ENCODE data around the gene ZNF17. TPM values are rescaled to one million over a fixed set of nuclear protein-coding genes. Genes with fewer than 3 reads are reported as not detected.

The ZNF17 gene
- total RNA-seq, result 8.3 and 14.0 TPM in 2 replicates

DNA sequence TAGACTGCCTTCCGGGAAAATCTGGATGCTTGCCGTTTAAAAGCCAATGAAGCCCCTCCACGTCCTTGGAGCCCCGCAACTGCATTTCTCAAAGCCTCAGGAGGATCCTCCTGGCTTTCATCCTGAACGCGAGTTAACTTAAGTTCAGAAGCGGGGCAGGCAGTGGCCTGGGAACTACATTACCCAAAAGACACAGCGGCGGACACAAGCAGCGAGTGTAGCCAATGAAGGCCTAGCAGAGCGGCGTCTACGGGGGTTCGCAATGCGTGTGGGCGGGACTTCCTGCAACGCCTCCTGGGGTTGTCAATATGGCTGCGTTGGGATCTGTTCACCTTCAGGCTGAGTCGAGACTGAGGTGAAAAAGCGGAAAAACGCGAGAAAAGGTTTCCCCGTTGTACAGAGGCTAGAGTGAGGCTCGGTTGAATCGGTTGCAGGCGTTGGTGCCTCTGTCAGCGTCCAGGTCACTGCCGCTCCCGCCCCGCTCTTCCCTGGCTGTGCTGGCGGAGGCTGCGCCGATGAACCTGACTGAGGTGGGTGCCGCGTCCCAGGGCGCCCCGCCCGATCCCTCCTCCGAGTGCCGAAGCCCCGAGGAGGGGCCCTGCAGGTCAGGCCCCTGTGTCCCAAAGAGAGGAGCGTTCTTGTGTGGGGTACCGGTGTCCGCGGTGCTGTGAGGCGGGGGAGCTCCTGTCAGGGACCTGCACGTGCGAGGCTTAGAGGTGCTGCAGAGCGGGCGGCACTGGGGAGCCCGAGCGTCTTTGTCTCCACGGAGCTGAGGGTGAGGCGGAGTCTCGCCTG lies at the start of gene ZNF17:
Gene ZNF17 (plus strand): TSS at position 285 of the 795 bp plus-strand sequence. CDS start 2,455 bp downstream, outside the sequence.

DNA sequence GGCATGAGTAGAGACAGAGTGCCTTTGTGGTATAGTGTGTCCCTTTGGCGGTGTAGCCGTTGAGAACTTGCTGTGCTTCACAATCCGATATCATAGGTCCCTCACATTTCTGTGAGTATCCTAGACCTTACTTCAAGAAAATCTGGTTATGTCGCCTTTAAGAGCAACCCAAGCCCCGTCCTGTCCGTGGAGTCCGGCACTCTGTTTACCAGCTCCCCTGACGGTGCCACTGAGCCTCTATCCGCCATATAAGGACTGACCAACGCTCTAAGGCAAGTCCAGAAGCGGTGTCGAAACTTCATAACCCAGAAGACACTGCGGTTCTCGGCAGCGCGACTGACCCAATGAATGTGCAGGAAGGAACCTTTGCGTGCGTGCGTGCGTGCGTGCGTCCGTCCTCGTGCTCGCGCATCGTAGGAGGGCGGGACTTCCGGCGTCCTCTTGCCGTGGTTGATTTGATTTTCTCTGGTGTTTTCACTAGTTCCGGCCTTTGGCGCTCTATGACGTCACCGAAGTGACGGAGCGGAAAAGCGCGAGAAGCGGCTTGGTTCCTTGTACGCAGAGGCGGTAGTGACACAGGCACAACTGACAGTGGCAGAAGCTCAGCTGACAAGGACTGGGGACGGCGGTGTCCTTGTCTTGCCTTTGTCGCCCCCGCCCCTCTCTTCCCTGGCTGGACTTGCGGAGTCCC lies 47.8 kb upstream of the ZNF17 start, which contains the start of the genes TRAPPC2B and ZNF547:
Gene TRAPPC2B (plus strand): TSS at position 555 of the 691 bp plus-strand sequence. CDS start 1,283 bp downstream, outside the sequence.
Gene ZNF547 (plus strand): TSS at position 555 of the 691 bp plus-strand sequence. CDS start 5,005 bp downstream, outside the sequence.

GRCh38 chr19:57389730-57390598 lies 21.0 kb upstream of the ZNF17 start, which contains the start of gene ZNF548:
Gene ZNF548, plus strand, starts transcription at chr19:57389854. Its CDS starts 246 bp downstream, at chr19:57390100.

GRCh38 chr19:57435062-57435978 lies 24.4 kb downstream of the ZNF17 start, which contains the start of gene ZNF749:
Gene ZNF749, plus strand, starts transcription at chr19:57435325. Its CDS starts 254 bp downstream, at chr19:57435579.

Small RNA genes lying within 50 kb of the gene (small RNA-seq; reads per million reads assigned to genes)
- not detected for gene VN1R107P (ENCODE audit: low replicate concordance)

Other genes with a start within 250 kb of the ZNF17 start
- not detected in 2 replicates for gene DUXA, start 243.7 kb upstream of the ZNF17 start, total RNA-seq
- gene ZNF264, start 219.7 kb upstream of the ZNF17 start, total RNA-seq, result 22.8 and 31.9 TPM in 2 replicates
- gene AURKC, start 180.1 kb upstream of the ZNF17 start, total RNA-seq, result 0.22 and 1.0 TPM in 2 replicates
- gene ZNF805, start 170.5 kb upstream of the ZNF17 start, total RNA-seq, result 32.5 and 36.5 TPM in 2 replicates
- gene ZNF460, start 130.7 kb upstream of the ZNF17 start, total RNA-seq, result 96.5 and 103 TPM in 2 replicates
- 11.6 and 11.7 TPM in 2 replicates for gene ZNF543, start 90.7 kb upstream of the ZNF17 start, total RNA-seq
- 7.9 and 10.9 TPM in 2 replicates for gene ZNF304, start 59.9 kb upstream of the ZNF17 start, total RNA-seq
- gene TRAPPC2B, start 47.6 kb upstream of the ZNF17 start, total RNA-seq, result 10.2 and 11.2 TPM in 2 replicates
- gene ZNF547, start 47.6 kb upstream of the ZNF17 start, total RNA-seq, result 3.6 and 5.3 TPM in 2 replicates
- 16.6 and 19.7 TPM in 2 replicates for gene ZNF548, start 21.3 kb upstream of the ZNF17 start, total RNA-seq
- 7.4 and 12.5 TPM in 2 replicates for gene ZNF749, start 24.2 kb downstream of the ZNF17 start, total RNA-seq
- gene VN1R1, start 46.0 kb downstream of the ZNF17 start, total RNA-seq, result 0.22 and 0.86 TPM in 2 replicates
- 13.1 and 16.8 TPM in 2 replicates for gene ZNF772, start 66.4 kb downstream of the ZNF17 start, total RNA-seq
- 7.9 and 13.0 TPM in 2 replicates for gene ZNF419, start 76.6 kb downstream of the ZNF17 start, total RNA-seq
- 15.2 and 32.8 TPM in 2 replicates for gene ZNF773, start 88.8 kb downstream of the ZNF17 start, total RNA-seq
- 3.9 and 6.9 TPM in 2 replicates for gene ZNF549, start 116.2 kb downstream of the ZNF17 start, total RNA-seq
- 8.4 and 9.6 TPM in 2 replicates for gene ZNF550, start 148.7 kb downstream of the ZNF17 start, total RNA-seq
- 6.3 and 8.6 TPM in 2 replicates for gene ZNF416, start 167.8 kb downstream of the ZNF17 start, total RNA-seq
- 3.5 and 15.3 TPM in 2 replicates for gene ZIK1, start 173.0 kb downstream of the ZNF17 start, total RNA-seq
- gene ZNF530, start 188.7 kb downstream of the ZNF17 start, total RNA-seq, result 2.2 and 11.0 TPM in 2 replicates
- 29.1 and 32.1 TPM in 2 replicates for gene ZNF134, start 203.1 kb downstream of the ZNF17 start, total RNA-seq
- 11.2 and 11.6 TPM in 2 replicates for gene ZNF211, start 222.0 kb downstream of the ZNF17 start, total RNA-seq

Data from placental pericyte (primary cell).